HL-60/S4 (cell line): Measurements from ENCODE around the gene PLEKHG5.

Experiments used
- in situ Hi-C: fragments of 300-500 bp; cut with MboI; formaldehyde crosslinking; loops from 2 replicates; pipeline ENCODE4 v1.14.3; 2022; ENCODE audit warnings: low sequenced_read_pairs

Gene PLEKHG5

GRCh38 chr1:6509919-6510291 lies 18.4 kb upstream of the PLEKHG5 start:
- in situ Hi-C loops: no loop called here

GRCh38 chr1:6509220-6509918 lies 17.9 kb upstream of the PLEKHG5 start:
- in situ Hi-C loops: no loop called here

- in situ Hi-C loops: no loop called here
These were observed 17.3 kb upstream of the PLEKHG5 start for GRCh38 chr1:6508816-6509189.

GRCh38 chr1:6508154-6508815 lies 16.8 kb upstream of the PLEKHG5 start:
- in situ Hi-C loops: no loop called here

- in situ Hi-C loops: no loop called here
These were observed 16.0 kb upstream of the PLEKHG5 start for GRCh38 chr1:6507461-6507911.

- in situ Hi-C loops: no loop called here
These were observed 15.6 kb upstream of the PLEKHG5 start for GRCh38 chr1:6507037-6507428.

GRCh38 chr1:6506210-6507036 lies 15.0 kb upstream of the PLEKHG5 start:
- in situ Hi-C loops: no loop called here

- in situ Hi-C loops: no loop called here
These were observed 14.1 kb upstream of the PLEKHG5 start for GRCh38 chr1:6505367-6506209.

- in situ Hi-C loops: no loop called here
These were observed 13.4 kb upstream of the PLEKHG5 start for GRCh38 chr1:6504887-6505286.

- in situ Hi-C loops: no loop called here
These were observed 12.6 kb upstream of the PLEKHG5 start for GRCh38 chr1:6503884-6504602.

GRCh38 chr1:6502000-6502891 lies 10.8 kb upstream of the PLEKHG5 start:
- in situ Hi-C loops: no loop called here

GRCh38 chr1:6501279-6501813 lies 9.9 kb upstream of the PLEKHG5 start:
- in situ Hi-C loops: no loop called here

- in situ Hi-C loops: no loop called here
These were observed 9.2 kb upstream of the PLEKHG5 start for GRCh38 chr1:6500544-6501278.

- in situ Hi-C loops: loop anchor here (25.0 kb wide), 1 partner anchor 713 kb away; no protein-coding TSS in a partner anchor
These were observed 7.8 kb upstream of the PLEKHG5 start for GRCh38 chr1:6499296-6499695.

- in situ Hi-C loops: loop anchor here (25.0 kb wide), 1 partner anchor 714 kb away; no protein-coding TSS in a partner anchor
These were observed 7.2 kb upstream of the PLEKHG5 start for GRCh38 chr1:6498576-6499111.

GRCh38 chr1:6497867-6498575 lies 6.6 kb upstream of the PLEKHG5 start:
- in situ Hi-C loops: loop anchor here (25.0 kb wide), 1 partner anchor 714 kb away; no protein-coding TSS in a partner anchor

GRCh38 chr1:6497215-6497866 lies 5.9 kb upstream of the PLEKHG5 start:
- in situ Hi-C loops: loop anchor here (25.0 kb wide), 1 partner anchor 715 kb away; no protein-coding TSS in a partner anchor
